ENCODE results near the gene TREML2.

TREML2 gene

GRCh38 chr6:41175084-41175483, 25.9 kb downstream of the TREML2 start:
- no peak for DNase-seq

- no peak for DNase-seq
Observed at GRCh38 chr6:41174610-41175009, 26.3 kb downstream of the TREML2 start.

- DNase-seq = no peak
Observed at GRCh38 chr6:41171908-41172307, 29.0 kb downstream of the TREML2 start.

GRCh38 chr6:41170547-41171160, 30.3 kb downstream of the TREML2 start:
- DNase-seq = no peak

GRCh38 chr6:41167173-41167963, 33.6 kb downstream of the TREML2 start:
- DNase-seq = no peak

- no peak for DNase-seq
Observed at GRCh38 chr6:41164551-41165120, 36.3 kb downstream of the TREML2 start.

GRCh38 chr6:41163419-41163717, 37.6 kb downstream of the TREML2 start:
- DNase-seq = no peak

GRCh38 chr6:41162687-41163418, 38.1 kb downstream of the TREML2 start, which contains the start of gene TREM2:
Gene TREM2, minus strand, starts transcription at chr6:41163116. Its CDS starts 34 bp downstream, at chr6:41163082.
- no peak for DNase-seq

GRCh38 chr6:41161851-41162552, 38.9 kb downstream of the TREML2 start:
- no peak for DNase-seq

- no peak for DNase-seq
Observed at GRCh38 chr6:41161380-41161779, 39.6 kb downstream of the TREML2 start.

GRCh38 chr6:41160933-41161332, 40.0 kb downstream of the TREML2 start:
- no peak for DNase-seq

GRCh38 chr6:41159415-41160082, 41.4 kb downstream of the TREML2 start:
- DNase-seq = no peak

GRCh38 chr6:41157323-41157722, 43.6 kb downstream of the TREML2 start:
- DNase-seq = no peak

- no peak for DNase-seq
Observed at GRCh38 chr6:41156771-41157170, 44.2 kb downstream of the TREML2 start.

- DNase-seq = no peak
Observed at GRCh38 chr6:41156001-41156400, 44.9 kb downstream of the TREML2 start.

- DNase-seq = no peak
Observed at GRCh38 chr6:41155132-41155805, 45.7 kb downstream of the TREML2 start.

GRCh38 chr6:41153992-41154625, 46.8 kb downstream of the TREML2 start, which contains the start of gene TREML1:
Gene TREML1, minus strand, starts transcription at chr6:41154347. Its CDS starts 59 bp downstream, at chr6:41154288.
- DNase-seq = no peak

- no peak for DNase-seq
Observed at GRCh38 chr6:41153451-41153850, 47.5 kb downstream of the TREML2 start.

- no peak for DNase-seq
Observed at GRCh38 chr6:41150671-41151070, 50.3 kb downstream of the TREML2 start.

- no peak for DNase-seq
Observed at GRCh38 chr6:41147917-41148316, 53.0 kb downstream of the TREML2 start.

All from stimulated activated CD4-positive, alpha-beta T cell treated with anti-CD3 and anti-CD28 coated beads, Interleukin-1b, Interleukin-23, amount 100 ng/mL, for 48 hours (primary cell).